AG04449 (cell line): ENCODE measurements around the gene CPT2.

ENCODE experiments used
- CTCF ChIA-PET: fragments of 350-600 bp; formaldehyde crosslinking; extraction: SDS; loops from one replicate; lab custom pipeline; 2021; ENCODE audit warnings: antibody characterized with exemption; lab: Yijun Ruan, JAX
- POLR2A ChIA-PET: fragments of 400-600, 350-600 bp; formaldehyde crosslinking; extraction: SDS; loops from one replicate; lab custom pipeline; 2020; ENCODE audit warnings: antibody characterized with exemption, inconsistent platforms; lab: Yijun Ruan, JAX
- DNase-seq: peaks from one replicate; pipeline ENCODE4 v3.0.0-alpha.2; 2010; ENCODE audit warnings: low read depth, low spot score
- H3K4me3 ChIP-seq: 2 replicates; pipeline ENCODE4 v1.5.1; 2011; ENCODE audit warnings: low read depth, mild to moderate bottlenecking, control low read depth, low read length
- TF ChIP-seq, protein P1 (sequence below): IDR thresholded peaks from one replicate; pipeline ENCODE4 v1.5.1; 2011; ENCODE audit warnings: mild to moderate bottlenecking, moderate library complexity, low read length, control low read depth, inconsistent platforms; ENCODE audit not compliant: insufficient read depth; ENCODE audit errors: missing control alignments

CPT2 gene

DNA sequence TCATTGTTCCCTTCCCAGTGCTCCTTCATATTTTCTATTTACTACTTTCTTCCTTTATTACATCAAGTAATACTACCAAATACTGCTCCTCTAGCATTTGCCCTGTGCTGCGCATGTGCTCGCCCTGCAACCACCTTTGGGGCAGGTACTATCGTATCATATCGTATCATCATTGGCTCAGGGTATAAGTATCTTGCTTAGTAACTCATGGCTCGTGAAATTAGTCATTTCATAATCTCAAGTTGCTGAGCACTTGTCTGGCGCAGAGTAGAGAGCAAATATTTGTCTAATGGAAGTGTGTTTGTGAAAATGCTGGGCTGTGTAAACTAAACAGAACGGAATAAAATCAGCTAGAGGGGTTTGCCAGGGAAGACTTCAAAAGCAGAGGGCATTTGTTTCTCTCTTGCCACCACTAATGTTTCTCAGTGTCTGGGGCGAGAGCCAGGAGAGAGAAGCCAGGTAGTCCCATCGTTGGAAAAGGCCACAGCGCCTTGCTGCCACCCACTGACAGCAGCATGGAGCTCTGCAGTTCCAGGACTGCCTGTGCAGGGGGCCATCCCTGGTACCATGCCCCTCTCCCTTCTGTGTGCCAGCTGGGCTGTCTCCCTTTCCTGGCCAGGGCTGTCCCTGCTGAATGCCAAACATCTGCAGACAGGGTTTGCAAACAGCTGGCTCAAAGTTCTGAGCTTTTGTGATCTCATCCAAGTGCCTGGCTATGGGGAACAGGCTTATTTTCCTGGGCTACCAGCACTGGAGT, 20.0 kb upstream of the CPT2 start:
- DNase-seq: no peak
- TF ChIP-seq, protein P1, sequence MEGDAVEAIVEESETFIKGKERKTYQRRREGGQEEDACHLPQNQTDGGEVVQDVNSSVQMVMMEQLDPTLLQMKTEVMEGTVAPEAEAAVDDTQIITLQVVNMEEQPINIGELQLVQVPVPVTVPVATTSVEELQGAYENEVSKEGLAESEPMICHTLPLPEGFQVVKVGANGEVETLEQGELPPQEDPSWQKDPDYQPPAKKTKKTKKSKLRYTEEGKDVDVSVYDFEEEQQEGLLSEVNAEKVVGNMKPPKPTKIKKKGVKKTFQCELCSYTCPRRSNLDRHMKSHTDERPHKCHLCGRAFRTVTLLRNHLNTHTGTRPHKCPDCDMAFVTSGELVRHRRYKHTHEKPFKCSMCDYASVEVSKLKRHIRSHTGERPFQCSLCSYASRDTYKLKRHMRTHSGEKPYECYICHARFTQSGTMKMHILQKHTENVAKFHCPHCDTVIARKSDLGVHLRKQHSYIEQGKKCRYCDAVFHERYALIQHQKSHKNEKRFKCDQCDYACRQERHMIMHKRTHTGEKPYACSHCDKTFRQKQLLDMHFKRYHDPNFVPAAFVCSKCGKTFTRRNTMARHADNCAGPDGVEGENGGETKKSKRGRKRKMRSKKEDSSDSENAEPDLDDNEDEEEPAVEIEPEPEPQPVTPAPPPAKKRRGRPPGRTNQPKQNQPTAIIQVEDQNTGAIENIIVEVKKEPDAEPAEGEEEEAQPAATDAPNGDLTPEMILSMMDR: peak; percentile 28
- no peak overlapping the region for H3K4me3 ChIP-seq
- POLR2A ChIA-PET: no interaction called here
- CTCF ChIA-PET: interaction anchor here (0.7 to 4.0 kb wide), 5 partner anchors 9 to 275 kb away, joined by 3 to 30 read pairs (median 3); no protein-coding TSS in a partner anchor

DNA sequence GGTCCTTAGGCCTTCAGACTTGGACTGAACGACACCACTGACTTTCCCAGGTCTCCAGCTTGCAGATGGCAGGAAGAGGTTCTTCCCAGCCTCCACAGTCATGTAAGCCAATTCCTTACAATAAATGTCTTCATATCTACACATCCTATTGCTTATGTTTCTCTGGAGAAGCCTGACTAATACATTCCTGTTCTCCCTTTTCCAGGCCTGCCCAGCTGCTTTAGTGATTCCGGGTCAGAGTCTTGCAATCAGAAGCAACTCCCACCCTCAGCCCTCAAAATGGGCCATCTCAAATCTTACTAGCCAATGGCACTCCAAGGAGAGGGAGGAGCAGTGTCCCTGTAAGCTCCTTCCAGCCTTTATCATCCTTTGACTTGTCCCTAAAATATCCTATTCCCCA, 16.4 kb upstream of the CPT2 start:
- TF ChIP-seq, protein P1: no peak
- H3K4me3 ChIP-seq: no peak overlapping the region
- peak; percentile 71 for DNase-seq
- ChIA-PET POLR2A (no interaction called here), CTCF (interaction anchor here (0.7 to 8.6 kb wide), 24 partner anchors 8 to 479 kb away, joined by 3 to 95 read pairs (median 4); partner anchors contain the start of genes CPT2 and ECHDC2)

DNA sequence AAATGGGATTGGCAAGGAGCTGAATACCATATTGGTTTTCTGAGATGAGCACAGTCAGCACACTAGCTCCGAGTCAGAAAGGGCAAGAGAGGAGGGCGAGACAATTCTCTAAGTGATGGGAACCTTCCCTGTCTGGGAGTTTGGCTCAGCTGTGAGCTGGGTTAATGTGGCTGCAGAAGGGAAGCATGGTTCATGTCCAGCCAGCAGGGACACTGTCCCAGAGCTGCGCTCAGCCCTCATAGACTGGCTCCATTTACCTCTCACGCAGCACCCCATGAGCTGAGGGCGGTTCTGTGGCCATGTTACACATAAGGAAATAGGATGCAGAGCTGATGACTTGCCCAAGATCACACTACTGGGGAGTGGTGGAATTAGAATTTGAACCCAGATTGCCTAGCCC, 15.7 kb upstream of the CPT2 start:
- POLR2A ChIA-PET: interaction anchor here (1.6 kb wide), 1 partner anchor 14 kb away, joined by 3 read pairs; no protein-coding TSS in a partner anchor
- no peak for DNase-seq
- CTCF ChIA-PET: interaction anchor here (0.8 to 8.6 kb wide), 21 partner anchors 9 to 478 kb away, joined by 3 to 95 read pairs (median 5); partner anchors contain the start of genes CPT2 and ECHDC2
- no peak overlapping the region for H3K4me3 ChIP-seq
- TF ChIP-seq, protein P1: no peak

DNA sequence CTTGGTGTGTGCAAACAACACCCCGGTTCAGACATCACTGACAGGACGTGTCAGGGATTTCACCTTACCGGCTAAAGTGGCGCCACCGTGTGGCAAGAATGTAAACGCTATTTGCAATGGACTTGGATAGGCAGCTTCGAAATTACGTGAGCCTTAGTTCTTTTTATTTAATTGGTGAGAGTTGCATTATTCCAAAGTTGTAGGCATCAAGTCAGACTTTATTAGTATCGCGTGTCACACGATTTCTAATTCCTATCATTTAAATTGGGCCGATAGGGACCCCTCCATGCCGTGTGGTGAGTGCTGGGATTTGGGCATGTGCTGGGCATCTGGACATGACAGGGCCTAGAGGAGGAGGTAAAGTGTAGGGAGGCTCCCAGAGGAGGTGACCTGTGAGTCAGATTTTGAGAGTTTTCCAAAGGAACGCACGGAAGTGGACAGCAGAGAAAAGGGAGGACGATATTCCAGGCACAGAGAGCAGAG, 14.5 kb upstream of the CPT2 start:
- POLR2A ChIA-PET: interaction anchor here (1.6 kb wide), 1 partner anchor 15 kb away, joined by 3 read pairs; no protein-coding TSS in a partner anchor
- TF ChIP-seq, protein P1: peak; percentile 65
- CTCF ChIA-PET: interaction anchor here (0.6 to 8.6 kb wide), 25 partner anchors 9 to 455 kb away, joined by 3 to 95 read pairs (median 3); partner anchors contain the start of gene CPT2
- DNase-seq: no peak
- H3K4me3 ChIP-seq: no peak overlapping the region

DNA sequence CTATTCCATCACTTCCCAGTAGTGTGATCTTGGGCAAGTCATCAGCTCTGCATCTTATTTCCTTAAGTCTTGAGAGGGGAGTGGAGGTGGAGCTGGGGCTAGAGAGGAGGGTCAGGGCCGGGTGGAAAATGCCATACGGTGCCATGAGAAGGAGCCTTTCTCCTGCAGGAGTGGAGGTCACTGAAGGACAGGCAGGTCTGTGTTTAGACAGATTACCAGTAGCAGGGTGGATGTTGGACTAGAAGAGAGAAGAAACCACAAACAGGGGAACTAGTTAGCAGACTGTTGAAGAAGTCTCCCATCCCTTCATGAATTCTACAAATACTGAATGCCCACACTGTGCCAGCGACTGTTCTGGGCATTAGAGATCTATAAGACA, 13.9 kb upstream of the CPT2 start:
- ChIA-PET CTCF (interaction anchor here (0.6 to 8.6 kb wide), 25 partner anchors 8 to 455 kb away, joined by 3 to 95 read pairs (median 3); partner anchors contain the start of gene CPT2), POLR2A (interaction anchor here (1.6 kb wide), 1 partner anchor 16 kb away, joined by 3 read pairs; no protein-coding TSS in a partner anchor)
- no peak overlapping the region for H3K4me3 ChIP-seq
- TF ChIP-seq, protein P1: no peak
- no peak for DNase-seq
